PC-9 (cell line): Measurements from ENCODE around the gene JCHAIN. TPM values are rescaled to one million over a fixed set of nuclear protein-coding genes. Genes with fewer than 3 reads are reported as not detected.

Experiments used
- BruUV-seq: library from RNA; stranded (reverse); fragments of 400-500 nt; replicated peaks from 2 replicates; lab custom pipeline; 2021; lab: Mats Ljungman, UMichigan
- CTCF ChIA-PET: fragments of 300-600 bp; sonication (Branson Sonifier 250); formaldehyde crosslinking; loops from one replicate; lab custom pipeline; 2022; ENCODE audit warnings: antibody characterized with exemption; lab: Charles Lee
- POLR2A ChIA-PET: fragments of 300-600 bp; sonication (Branson Sonifier 250); formaldehyde crosslinking; loops from one replicate; lab custom pipeline; 2022; ENCODE audit warnings: antibody characterized with exemption; ENCODE audit not compliant: unreplicated experiment; lab: Charles Lee
- DNase-seq, 2 experiments: peaks; one replicate each; pipeline versions ENCODE4 v3.0.0 to v3.0.0-alpha.2; 2015 to 2022; ENCODE audit warnings: mixed read lengths in 1 of 2
- H2AFZ ChIP-seq: fragments of 200-600 bp; sonication (generic); 2 replicates; pipeline ENCODE4 v1.8.1; 2017; ENCODE audit warnings: antibody characterized with exemption
- H3F3A ChIP-seq: fragments of 200-600 bp; sonication (generic); 2 replicates; pipeline ENCODE4 v1.8.1; 2017; ENCODE audit warnings: antibody characterized with exemption, mild to moderate bottlenecking, low read depth; ENCODE audit not compliant: insufficient read depth
- H3K27ac ChIP-seq: fragments of 200-600 bp; sonication (generic); 2 replicates; pipeline ENCODE4 v1.6.1; 2016; ENCODE audit warnings: mixed run types
- H3K27me3 ChIP-seq: fragments of 200-600 bp; sonication (generic); 2 replicates; pipeline ENCODE4 v1.6.1; 2016; ENCODE audit warnings: low read depth, mixed run types; ENCODE audit not compliant: insufficient read depth
- H3K36me3 ChIP-seq: fragments of 200-600 bp; sonication (generic); 2 replicates; pipeline ENCODE4 v1.6.1; 2016; ENCODE audit warnings: low read depth, mixed run types
- H3K4me1 ChIP-seq: fragments of 200-600 bp; sonication (generic); replicated peaks from 2 replicates; pipeline ENCODE4 v1.6.1; 2016; ENCODE audit warnings: mixed run types; ENCODE audit not compliant: insufficient read depth
- H3K4me2 ChIP-seq: fragments of 200-600 bp; sonication (generic); 2 replicates; pipeline ENCODE4 v1.6.1; 2017; ENCODE audit warnings: mixed run types
- H3K4me3 ChIP-seq: fragments of 200-600 bp; sonication (generic); 2 replicates; pipeline ENCODE4 v1.6.1; 2016; ENCODE audit warnings: mixed run types
- H3K79me2 ChIP-seq: fragments of 200-600 bp; sonication (generic); 2 replicates; pipeline ENCODE4 v1.6.1; 2017; ENCODE audit warnings: low read depth, mixed run types
- H3K9me2 ChIP-seq: fragments of 200-600 bp; sonication (generic); 2 replicates; pipeline ENCODE4 v1.8.1; 2017; ENCODE audit warnings: mild to moderate bottlenecking; ENCODE audit not compliant: insufficient read depth
- H3K9me3 ChIP-seq: fragments of 200-600 bp; sonication (generic); 2 replicates; pipeline ENCODE4 v1.8.1; 2016; ENCODE audit warnings: low read depth; ENCODE audit not compliant: insufficient read depth
- H4K20me1 ChIP-seq: fragments of 200-600 bp; sonication (generic); 2 replicates; pipeline ENCODE4 v1.8.1; 2017; ENCODE audit not compliant: insufficient read depth
- EZH2 ChIP-seq: fragments of 200-600 bp; sonication (generic); IDR thresholded peaks from 2 replicates; pipeline ENCODE4 v1.8.0; 2017; ENCODE audit warnings: antibody characterized with exemption, low read depth
- intact Hi-C: fragments of 100-400 bp; cut with micrococcal nuclease; formaldehyde crosslinking; loops from one replicate; pipeline ENCODE4 v1.10.0; 2022; ENCODE audit not compliant: unreplicated experiment
- total RNA-seq: library from RNA; stranded (reverse); gene quantifications from 2 replicates; pipeline ENCODE4 v1.2.3, GENCODE V29; 2021
- TF ChIP-seq, protein P1 (sequence below): fragments of 200-600 bp; sonication (generic); conservative IDR thresholded peaks from 2 replicates; pipeline ENCODE4 v1.6.1; 2017; ENCODE audit warnings: mixed run types, antibody characterized with exemption, mild to moderate bottlenecking, moderate library complexity

Gene JCHAIN
- total RNA-seq, 1 experiment from 2014 or later: not detected

DNA sequence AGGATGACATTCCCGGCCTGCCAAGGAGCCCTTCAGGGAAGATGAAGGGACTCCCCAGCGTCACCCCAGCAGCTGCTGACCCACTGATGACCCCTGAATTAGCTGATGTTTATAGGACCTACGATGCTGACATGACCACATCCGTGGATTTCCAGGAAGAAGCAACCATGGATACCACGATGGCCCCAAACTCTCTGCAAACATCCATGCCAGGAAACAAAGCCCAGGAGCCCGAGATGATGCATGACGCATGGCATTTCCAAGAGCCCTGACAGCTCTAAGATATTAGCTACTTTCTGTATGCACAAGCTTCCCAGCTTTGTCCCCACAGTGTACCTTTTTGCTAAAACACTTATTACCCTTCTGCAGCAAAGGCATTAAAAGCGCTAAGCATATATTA is 59.8 kb downstream of the JCHAIN start:
- POLR2A ChIA-PET: no interaction called here
- Histone ChIP-seq H3K4me2 (no peak overlapping the region), H3K27ac (no peak overlapping the region), H3F3A (no peaks in the 10 kb centered on the region), H3K27me3 (no peaks in the 10 kb centered on the region), H3K36me3 (no peaks in the 10 kb centered on the region), H3K9me2 (no peaks in the 10 kb centered on the region), H3K79me2 (no peaks in the 10 kb centered on the region), H3K9me3 (no peaks in the 10 kb centered on the region), H3K4me1 (no peaks in the 10 kb centered on the region), H3K4me3 (no peak overlapping the region), H4K20me1 (no peaks in the 10 kb centered on the region), H2AFZ (no peak overlapping the region)
- DNase-seq: no peak
- BruUV-seq: no TSS peak
- CTCF ChIA-PET: interaction anchor here (0.6 kb wide), 1 partner anchor 32 kb away, joined by 9 read pairs; no protein-coding TSS in a partner anchor
- intact Hi-C loops: loop anchor here (10.0 kb wide), 2 partner anchors 78 to 578 kb away; partner anchors contain the start of gene UTP3
- TF ChIP-seq, protein P1, sequence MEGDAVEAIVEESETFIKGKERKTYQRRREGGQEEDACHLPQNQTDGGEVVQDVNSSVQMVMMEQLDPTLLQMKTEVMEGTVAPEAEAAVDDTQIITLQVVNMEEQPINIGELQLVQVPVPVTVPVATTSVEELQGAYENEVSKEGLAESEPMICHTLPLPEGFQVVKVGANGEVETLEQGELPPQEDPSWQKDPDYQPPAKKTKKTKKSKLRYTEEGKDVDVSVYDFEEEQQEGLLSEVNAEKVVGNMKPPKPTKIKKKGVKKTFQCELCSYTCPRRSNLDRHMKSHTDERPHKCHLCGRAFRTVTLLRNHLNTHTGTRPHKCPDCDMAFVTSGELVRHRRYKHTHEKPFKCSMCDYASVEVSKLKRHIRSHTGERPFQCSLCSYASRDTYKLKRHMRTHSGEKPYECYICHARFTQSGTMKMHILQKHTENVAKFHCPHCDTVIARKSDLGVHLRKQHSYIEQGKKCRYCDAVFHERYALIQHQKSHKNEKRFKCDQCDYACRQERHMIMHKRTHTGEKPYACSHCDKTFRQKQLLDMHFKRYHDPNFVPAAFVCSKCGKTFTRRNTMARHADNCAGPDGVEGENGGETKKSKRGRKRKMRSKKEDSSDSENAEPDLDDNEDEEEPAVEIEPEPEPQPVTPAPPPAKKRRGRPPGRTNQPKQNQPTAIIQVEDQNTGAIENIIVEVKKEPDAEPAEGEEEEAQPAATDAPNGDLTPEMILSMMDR: no peak
- TF ChIP-seq EZH2: no peak

Other genes with a start within 250 kb of the JCHAIN start
- gene MUC7, start 194.3 kb downstream of the JCHAIN start, total RNA-seq: not detected in 2 replicates
- gene AMTN, start 147.9 kb downstream of the JCHAIN start, total RNA-seq: not detected in 2 replicates
- not detected in 2 replicates for gene AMBN, start 74.3 kb downstream of the JCHAIN start, total RNA-seq
- gene ENAM, start 37.8 kb downstream of the JCHAIN start, total RNA-seq: not detected in 2 replicates
- 15.1 and 16.4 TPM in 2 replicates for gene UTP3, start 22.0 kb upstream of the JCHAIN start, total RNA-seq
- 22.8 and 23.6 TPM in 2 replicates for gene RUFY3, start 55.5 kb upstream of the JCHAIN start, total RNA-seq
- 52.4 and 70.0 TPM in 2 replicates for gene GRSF1, start 173.4 kb upstream of the JCHAIN start, total RNA-seq
- 14.5 and 14.6 TPM in 2 replicates for gene MOB1B, start 235.9 kb upstream of the JCHAIN start, total RNA-seq